Right lobe of liver (tissue), 4 donors: Measurements from ENCODE around the gene ITPR1.

Source experiments
- CTCF ChIP-seq, 4 donors: fragments of 200-600 bp in 3 of 4; fragments of 450-650 bp in 1 of 4; IDR thresholded peaks; one replicate each; pipeline versions ENCODE4 v1.5.1 to v1.8.0; 2016 to 2022; ENCODE audit warnings: antibody characterized with exemption in 4 of 4, mild to moderate bottlenecking in 2 of 4
- POLR2A ChIP-seq: fragments of 450-650 bp; IDR thresholded peaks from one replicate; pipeline ENCODE4 v1.6.1; 2017; ENCODE audit warnings: antibody characterized with exemption, mild to moderate bottlenecking
- donor health status: DM: no; HTN: no; CAD: no.
- donor health status: DM: no; HTN: no; CAD: no.
- donor health status: DM: no; HTN: yes; CAD: no.

DNA sequence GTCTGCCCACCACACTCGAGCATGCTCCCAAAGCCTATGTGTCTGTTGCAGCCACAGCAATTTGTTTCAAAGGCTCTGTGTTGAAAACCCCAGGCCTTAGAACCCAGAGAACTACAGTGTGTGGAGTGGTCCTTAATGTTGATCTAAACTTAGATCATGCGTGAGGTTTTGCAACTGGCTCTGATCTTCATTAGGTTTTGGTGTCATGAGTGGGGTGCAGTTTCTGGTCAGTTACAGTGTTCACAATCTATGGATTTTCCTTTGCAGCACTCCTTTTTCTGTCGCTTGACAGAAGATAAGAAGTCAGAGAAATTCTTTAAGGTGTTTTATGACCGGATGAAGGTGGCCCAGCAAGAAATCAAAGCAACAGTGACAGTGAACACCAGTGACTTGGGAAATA is 273.1 kb downstream of the ITPR1 start:
- no peak for TF ChIP-seq CTCF (IDR thresholded peaks at IDR 0.05)
- no peak for TF ChIP-seq POLR2A
